Effector memory CD4-positive, alpha-beta T cell (primary cell): ENCODE results near the gene DUSP22.
"Not testable (repeated sequence)": the region's sequence is repeated elsewhere in the genome, so short reads cannot be mapped to it uniquely, and the experiment has no call there.

Experiments used
- DNase-seq, 3 donors: peaks; one replicate each; pipeline ENCODE4 v3.0.0-alpha.2; 2020
- H3K27ac ChIP-seq: 2 replicates; pipeline ENCODE4 v1.7.0; 2013; ENCODE audit warnings: mild to moderate bottlenecking, low read length, moderate library complexity; ENCODE audit not compliant: insufficient read depth, poor library complexity, severe bottlenecking
- H3K27me3 ChIP-seq: replicated peaks from 2 replicates; pipeline ENCODE4 v1.7.0; 2013; ENCODE audit warnings: mild to moderate bottlenecking, low read length; ENCODE audit not compliant: insufficient read depth, control insufficient read depth, poor library complexity, severe bottlenecking
- H3K36me3 ChIP-seq: 2 replicates; pipeline ENCODE4 v1.7.0; 2013; ENCODE audit warnings: mild to moderate bottlenecking, low read length, moderate library complexity; ENCODE audit not compliant: control insufficient read depth, insufficient read depth
- H3K4me1 ChIP-seq: 2 replicates; pipeline ENCODE4 v1.7.0; 2013; ENCODE audit warnings: low read length, mild to moderate bottlenecking; ENCODE audit not compliant: control insufficient read depth, insufficient read depth, poor library complexity, severe bottlenecking
- H3K4me3 ChIP-seq: 2 replicates; pipeline ENCODE4 v1.7.0; 2013; ENCODE audit warnings: low read length, low read depth, mild to moderate bottlenecking; ENCODE audit not compliant: insufficient read depth, poor library complexity, severe bottlenecking
- H3K9me3 ChIP-seq: 2 replicates; pipeline ENCODE4 v1.7.0; 2013; ENCODE audit warnings: mild to moderate bottlenecking, low read length, moderate library complexity; ENCODE audit not compliant: control insufficient read depth

Gene DUSP22

GRCh38 chr6:373773-374724 lies 81.8 kb downstream of the DUSP22 start:
- Histone ChIP-seq H3K9me3 (no peaks in the 10 kb centered on the region), H3K27me3 (peaks cover 4% of the 10 kb centered on the region), H3K4me3 (no peak overlapping the region), H3K27ac (no peak overlapping the region), H3K4me1 (no peaks in the 10 kb centered on the region), H3K36me3 (no peaks in the 10 kb centered on the region)
- DNase-seq: no peak

GRCh38 chr6:374956-375355 lies 82.7 kb downstream of the DUSP22 start:
- H3K27ac ChIP-seq: no peak overlapping the region
- peaks cover 4% of the 10 kb centered on the region for H3K27me3 ChIP-seq
- H3K36me3 ChIP-seq: no peaks in the 10 kb centered on the region
- H3K4me3 ChIP-seq: no peak overlapping the region
- H3K4me1 ChIP-seq: no peaks in the 10 kb centered on the region
- no peak for DNase-seq
- H3K9me3 ChIP-seq: no peaks in the 10 kb centered on the region

- H3K36me3 ChIP-seq: no peaks in the 10 kb centered on the region
- no peaks in the 10 kb centered on the region for H3K4me1 ChIP-seq
- H3K4me3 ChIP-seq: no peak overlapping the region
- peaks cover 4% of the 10 kb centered on the region for H3K27me3 ChIP-seq
- no peak overlapping the region for H3K27ac ChIP-seq
- DNase-seq: no peak
- no peaks in the 10 kb centered on the region for H3K9me3 ChIP-seq
Measured at GRCh38 chr6:376827-377640, 84.7 kb downstream of the DUSP22 start.

GRCh38 chr6:377641-378020 lies 85.3 kb downstream of the DUSP22 start:
- H3K27me3 ChIP-seq, H3K4me1 ChIP-seq, H3K4me3 ChIP-seq, DNase-seq, H3K9me3 ChIP-seq, H3K36me3 ChIP-seq, H3K27ac ChIP-seq: not testable (repeated sequence)

DNA sequence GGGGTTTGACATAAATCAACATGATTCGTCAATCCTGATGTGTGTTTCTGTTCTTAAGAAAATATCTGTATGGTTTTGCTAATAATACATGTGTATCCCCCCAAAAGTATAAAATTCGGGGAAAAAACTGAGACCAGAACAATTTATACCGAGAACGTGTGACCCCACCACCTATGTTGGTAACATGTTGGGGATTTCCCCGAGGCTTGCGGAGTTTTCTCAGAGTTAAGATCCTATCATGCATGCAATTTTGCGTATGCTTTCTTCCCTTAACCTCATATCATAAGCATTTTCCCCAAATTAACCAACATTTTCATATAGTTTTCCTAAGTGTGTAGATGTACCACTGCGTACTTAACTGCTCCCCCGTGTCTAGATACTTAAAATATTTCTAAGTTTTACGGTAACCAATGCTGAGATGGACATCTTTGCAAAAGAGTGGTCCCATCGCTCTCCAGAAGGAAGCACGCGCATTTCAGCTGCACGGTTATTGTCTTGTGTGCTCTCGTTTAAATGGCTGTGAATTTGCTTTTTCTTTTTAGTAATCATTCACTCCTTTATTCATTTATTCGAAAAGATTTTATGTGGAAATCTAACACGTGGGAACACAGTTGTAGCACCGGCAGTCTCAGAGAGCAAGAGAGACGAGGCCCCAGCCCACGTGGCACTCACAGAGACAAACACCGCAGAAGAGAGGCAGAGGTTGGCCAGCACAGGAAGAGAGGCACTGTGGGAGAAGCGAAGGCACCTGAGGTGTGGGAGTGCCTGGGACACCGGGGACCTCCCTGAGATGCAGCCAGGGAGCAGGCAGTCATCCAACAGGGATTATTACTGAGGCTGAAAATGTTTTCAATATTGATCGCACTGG lies 86.0 kb downstream of the DUSP22 start:
- DNase-seq: no peak
- Histone ChIP-seq H3K27me3 (peaks cover 4% of the 10 kb centered on the region), H3K4me3 (no peak overlapping the region), H3K36me3 (no peaks in the 10 kb centered on the region), H3K27ac (no peak overlapping the region), H3K4me1 (no peaks in the 10 kb centered on the region), H3K9me3 (no peaks in the 10 kb centered on the region)

- H3K27me3 ChIP-seq: peaks cover 4% of the 10 kb centered on the region
- no peak overlapping the region for H3K4me3 ChIP-seq
- no peaks in the 10 kb centered on the region for H3K9me3 ChIP-seq
- H3K27ac ChIP-seq: no peak overlapping the region
- H3K36me3 ChIP-seq: no peaks in the 10 kb centered on the region
- H3K4me1 ChIP-seq: no peaks in the 10 kb centered on the region
- DNase-seq: no peak
Measured at GRCh38 chr6:378958-379409, 86.7 kb downstream of the DUSP22 start.

DNA sequence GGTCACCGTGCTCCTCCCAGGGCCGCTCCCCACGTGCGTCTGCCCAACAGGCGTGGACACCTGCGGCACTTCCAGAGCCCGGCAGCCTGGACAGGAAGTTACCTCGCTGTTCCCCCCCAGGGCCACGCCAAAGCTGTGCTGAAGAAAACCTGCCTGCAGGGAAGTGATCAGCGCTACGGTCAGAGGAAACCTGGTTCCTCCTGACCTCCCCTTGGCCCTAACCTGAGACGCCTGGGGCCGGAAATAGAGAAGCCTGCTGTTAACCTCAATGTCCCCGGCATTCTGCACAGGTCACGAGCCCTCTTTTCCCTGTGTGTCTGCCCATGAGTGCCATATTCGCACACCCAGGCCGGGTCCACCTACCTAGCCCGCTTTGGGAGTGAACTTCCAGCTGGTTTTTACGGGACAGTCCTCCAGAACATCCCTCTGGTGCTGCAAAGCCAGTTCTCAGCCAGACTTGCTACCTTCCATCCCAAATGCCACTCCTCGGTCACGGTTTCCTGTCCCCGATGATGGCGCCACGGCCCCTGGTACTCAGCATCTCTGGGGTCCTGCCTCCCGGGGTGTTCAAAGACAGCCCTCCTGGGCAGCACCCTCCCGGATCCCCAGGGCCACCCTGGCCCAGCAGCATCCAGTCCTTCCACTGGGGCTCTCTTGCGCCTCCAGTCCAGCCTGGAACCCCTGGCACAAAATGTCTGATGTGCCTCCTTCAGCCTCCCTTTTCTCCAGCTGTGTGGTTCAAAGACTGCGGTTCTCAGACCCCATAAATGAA lies 87.3 kb downstream of the DUSP22 start:
- H3K27me3 ChIP-seq: peaks cover 4% of the 10 kb centered on the region

GRCh38 chr6:380234-381218 lies 88.2 kb downstream of the DUSP22 start:
- no peaks in the 10 kb centered on the region for H3K27me3 ChIP-seq

More for the DNA sequence above, 87.3 kb downstream of the DUSP22 start:
- Histone ChIP-seq H3K27ac (no peak overlapping the region), H3K4me3 (no peak overlapping the region), H3K4me1 (no peaks in the 10 kb centered on the region), H3K36me3 (no peaks in the 10 kb centered on the region), H3K9me3 (no peaks in the 10 kb centered on the region)
- no peak for DNase-seq

More at GRCh38 chr6:380234-381218, 88.2 kb downstream of the DUSP22 start:
- H3K4me1 ChIP-seq: no peaks in the 10 kb centered on the region
- no peak overlapping the region for H3K4me3 ChIP-seq
- DNase-seq: no peak
- no peaks in the 10 kb centered on the region for H3K36me3 ChIP-seq
- H3K27ac ChIP-seq: no peak overlapping the region
- H3K9me3 ChIP-seq: no peaks in the 10 kb centered on the region
